ENCODE results near the gene PPP2R5A.
"Not testable (repeated sequence)": the region's sequence is repeated elsewhere in the genome, so short reads cannot be mapped to it uniquely, and the experiment has no call there.

Gene PPP2R5A

DNA sequence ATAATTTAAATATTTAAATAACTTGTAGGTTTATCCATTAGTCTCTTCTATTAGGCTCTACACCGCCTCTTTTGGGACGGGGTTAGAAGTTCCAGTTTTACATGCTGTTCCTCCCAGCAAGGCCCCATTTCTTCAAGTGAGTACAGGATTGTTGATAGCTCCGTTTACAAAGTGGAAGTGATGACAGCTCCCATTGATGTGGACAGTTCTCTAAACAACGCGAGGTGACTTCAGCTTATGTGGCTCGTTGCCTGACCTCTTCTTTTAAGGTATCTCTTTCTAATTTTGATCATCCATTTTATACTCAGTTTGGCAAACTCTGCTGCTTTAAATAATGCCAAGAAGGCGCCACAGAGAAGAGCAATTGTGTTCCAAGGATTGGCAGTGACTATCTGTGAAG lies 79.8 kb downstream of the PPP2R5A start:
- no peak for DNase-seq

- DNase-seq: no peak
These were observed 81.7 kb downstream of the PPP2R5A start for GRCh38 chr1:212366901-212367300.

DNA sequence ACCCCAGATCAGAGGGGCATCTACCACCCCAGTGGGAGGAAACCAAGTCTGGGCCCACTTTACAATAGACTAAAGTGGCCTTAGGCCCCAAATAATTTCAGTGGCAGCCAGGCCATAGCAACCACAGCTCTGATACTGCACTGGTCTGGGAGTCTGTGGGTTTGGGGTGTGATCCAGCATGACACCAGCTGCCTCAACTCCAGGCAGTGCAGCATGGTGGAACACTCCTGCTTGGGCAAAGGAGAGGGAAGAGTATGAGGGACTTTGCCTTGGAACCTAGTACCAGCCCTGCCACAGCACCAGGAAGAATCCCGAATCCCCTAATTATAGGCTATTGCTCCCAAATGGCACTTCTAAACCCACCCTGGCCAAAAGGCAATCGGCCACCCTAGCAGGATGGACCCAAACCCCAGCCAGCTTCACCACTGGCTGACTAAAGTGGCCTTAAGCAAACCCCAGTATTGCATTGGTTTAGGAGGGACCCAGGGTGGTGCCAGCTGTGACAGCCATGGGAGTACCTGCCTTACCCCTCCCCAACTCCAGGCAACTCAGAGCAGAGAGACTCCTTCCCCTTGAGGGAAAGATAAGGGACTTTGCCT lies 82.4 kb downstream of the PPP2R5A start:
- no peak for DNase-seq

- DNase-seq: no peak
These were observed 82.9 kb downstream of the PPP2R5A start for GRCh38 chr1:212368073-212368484.

DNA sequence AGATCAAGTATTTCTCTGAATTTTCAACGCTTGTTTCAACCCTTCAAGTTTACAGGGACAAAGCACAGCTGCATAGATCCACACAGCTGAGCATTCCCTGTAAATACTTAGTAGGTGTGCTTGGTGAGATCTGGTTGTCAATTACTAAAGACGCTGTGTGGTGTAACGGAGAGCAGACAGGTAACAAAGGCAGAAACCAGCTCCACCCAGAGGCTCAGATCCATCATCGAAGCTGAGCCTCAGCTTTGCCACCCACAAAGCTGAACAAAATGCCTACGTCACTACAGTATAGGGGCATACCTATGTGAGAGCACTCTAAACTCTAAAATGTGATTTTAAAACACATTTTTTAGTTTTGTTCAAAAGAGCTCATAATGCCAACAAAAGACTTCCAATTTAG lies 90.8 kb downstream of the PPP2R5A start:
- DNase-seq: no peak

DNA sequence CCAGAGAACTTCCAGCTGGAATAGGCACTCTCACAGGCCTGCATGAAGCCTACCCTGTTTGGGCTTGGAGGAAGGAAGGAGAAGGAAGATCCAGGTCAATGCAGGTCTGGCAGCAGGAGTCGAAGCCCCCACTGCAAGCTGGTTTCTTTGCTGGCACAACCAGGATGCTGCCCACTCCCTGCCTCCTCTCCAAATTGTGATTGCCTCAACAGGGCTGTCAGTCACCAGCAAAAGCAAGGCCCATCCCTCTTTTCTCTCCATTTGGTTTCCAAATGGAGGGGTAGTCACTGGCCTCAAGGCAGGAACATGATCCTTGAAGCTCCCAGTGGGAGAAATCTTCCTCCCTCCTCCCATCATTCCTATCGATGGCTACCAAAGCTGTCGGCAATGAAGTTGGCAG lies 92.4 kb downstream of the PPP2R5A start:
- no peak for DNase-seq

GRCh38 chr1:212379366-212379765 lies 94.2 kb downstream of the PPP2R5A start:
- no peak for DNase-seq

DNA sequence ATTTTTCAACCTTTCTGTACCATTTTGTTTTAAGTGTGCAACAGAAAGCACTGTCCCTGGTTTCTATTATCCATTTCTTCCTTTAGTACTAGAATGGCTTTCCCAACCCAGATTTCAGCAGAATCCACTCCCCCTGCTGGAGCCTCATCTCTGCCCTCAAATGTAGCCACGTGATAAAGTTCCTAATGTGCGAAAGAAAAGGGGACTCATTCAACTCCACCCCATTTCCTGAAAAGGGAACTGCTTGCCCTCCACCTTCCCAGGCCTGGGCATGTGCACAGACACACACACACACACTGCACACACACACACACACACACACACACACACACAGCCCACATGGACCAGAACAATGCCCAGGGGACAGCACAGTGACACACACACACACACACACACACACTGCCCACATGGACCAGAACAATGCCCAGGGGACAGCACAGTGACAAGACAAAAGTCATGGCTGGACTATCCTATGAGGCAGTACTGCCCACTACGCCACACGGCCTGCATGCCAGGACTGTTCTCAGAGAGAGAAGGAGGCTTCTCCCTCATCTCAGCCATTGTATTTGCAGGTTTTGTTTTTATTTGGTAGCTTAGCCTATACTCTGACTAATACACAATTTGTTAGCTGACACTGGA lies 96.3 kb downstream of the PPP2R5A start:
- no peak for DNase-seq

DNA sequence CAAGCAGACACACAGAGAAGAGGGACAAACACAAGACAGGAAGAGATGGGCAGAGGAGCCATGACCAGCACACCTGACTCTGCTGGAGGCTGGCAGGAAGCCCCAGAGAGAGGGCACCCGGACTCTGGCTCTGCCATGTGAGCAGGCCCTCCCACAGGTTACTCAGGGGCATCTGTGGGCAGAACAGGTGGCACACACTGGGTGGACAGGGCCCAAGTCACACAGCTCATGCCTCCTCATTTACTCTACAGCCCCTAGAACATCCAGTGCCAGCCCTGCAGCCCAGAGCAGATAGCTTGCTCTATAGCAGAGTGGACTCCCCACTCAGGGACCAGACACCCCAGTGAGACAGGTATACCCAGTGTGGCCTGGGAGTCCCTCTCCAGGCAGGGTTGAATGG lies 100.8 kb downstream of the PPP2R5A start:
- no peak for DNase-seq

DNA sequence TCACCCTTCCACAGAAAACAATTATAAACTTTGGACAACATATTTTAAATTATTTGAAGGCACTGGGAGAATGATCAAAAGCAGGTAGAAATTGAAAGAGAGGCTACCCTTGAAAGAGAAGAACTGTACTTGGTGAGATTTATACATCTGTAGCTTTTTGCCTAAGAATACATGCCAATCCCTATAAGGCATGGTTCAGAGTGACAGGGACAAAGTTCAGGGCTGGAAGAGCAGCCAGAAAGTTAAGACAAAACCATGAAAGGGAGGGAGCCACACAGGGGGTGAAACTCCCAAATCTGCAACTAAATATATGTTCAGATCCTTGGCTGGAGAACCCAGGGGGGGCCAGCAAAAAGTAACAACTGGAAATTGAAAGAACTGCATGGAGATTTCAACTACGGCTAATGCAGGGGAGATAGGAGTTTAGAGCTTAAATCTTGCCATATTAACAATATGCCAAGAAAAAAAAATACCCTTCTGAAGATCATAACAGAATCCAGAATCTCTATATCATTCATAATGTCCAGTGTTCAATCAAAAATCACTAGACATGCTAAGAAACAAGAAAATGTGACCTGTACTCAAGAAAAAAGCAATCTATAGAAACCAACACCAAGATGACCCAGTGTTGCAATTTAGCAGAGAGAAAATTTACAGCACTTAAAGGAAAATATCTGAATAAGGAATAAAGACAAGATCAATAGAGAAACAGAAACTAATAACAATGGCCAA lies 103.9 kb downstream of the PPP2R5A start:
- DNase-seq: no peak

GRCh38 chr1:212395678-212396437 lies 110.6 kb downstream of the PPP2R5A start:
- DNase-seq: not testable (repeated sequence)

GRCh38 chr1:212396638-212397037 lies 111.4 kb downstream of the PPP2R5A start:
- no peak for DNase-seq

DNA sequence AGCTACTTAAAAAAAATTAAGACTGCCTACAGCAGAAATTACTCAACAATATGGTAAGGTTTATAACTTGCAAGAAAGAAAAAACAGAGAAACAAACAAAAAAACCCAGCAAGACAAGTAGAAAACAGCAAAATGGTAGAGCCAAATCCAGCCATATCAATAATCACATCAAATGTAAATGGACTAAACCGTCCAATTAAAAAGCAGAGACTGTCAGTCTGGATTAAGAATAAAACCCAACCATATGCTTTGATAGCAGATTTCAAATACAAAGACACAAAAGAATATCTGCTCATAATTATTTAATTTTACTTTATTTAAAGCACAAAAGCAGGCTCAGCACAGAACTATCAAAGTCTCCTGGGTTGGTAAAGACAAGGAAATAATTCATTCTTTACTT lies 112.0 kb downstream of the PPP2R5A start:
- no peak for DNase-seq

DNA sequence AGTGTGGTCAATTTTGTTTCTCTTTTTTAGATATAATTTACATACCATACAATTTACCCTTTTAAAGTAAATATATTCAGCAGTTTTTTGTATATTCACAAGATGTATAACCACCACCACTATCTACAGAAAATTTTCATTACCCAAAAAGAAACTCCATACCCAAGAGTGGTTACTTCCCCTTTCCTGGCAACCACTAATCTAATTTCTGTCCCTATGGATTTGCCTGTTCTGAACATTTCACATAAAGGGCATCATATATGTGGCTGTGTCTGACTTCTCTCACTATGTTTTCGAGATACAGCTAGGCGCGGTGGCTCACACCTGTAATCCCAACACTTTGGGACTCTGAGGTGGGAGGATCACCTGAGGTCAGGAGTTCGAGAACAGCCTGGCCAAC lies 115.8 kb downstream of the PPP2R5A start:
- DNase-seq: no peak

GRCh38 chr1:212401838-212402582 lies 116.8 kb downstream of the PPP2R5A start:
- no peak for DNase-seq

GRCh38 chr1:212402666-212403321 lies 117.6 kb downstream of the PPP2R5A start:
- no peak for DNase-seq

GRCh38 chr1:212410231-212410820 lies 125.1 kb downstream of the PPP2R5A start:
- DNase-seq: no peak

All from NCI-H1930 (cell line).